Mucosa of stomach (tissue), 1 donor: ENCODE results near the gene MAL.
"Not testable (repeated sequence)": the region's sequence is repeated elsewhere in the genome, so short reads cannot be mapped to it uniquely, and the experiment has no call there.

Source experiments
- H3K27me3 ChIP-seq: one replicate; pipeline ENCODE4 v1.7.0; 2013; ENCODE audit warnings: mild to moderate bottlenecking, low read length; ENCODE audit not compliant: control insufficient read depth, insufficient read depth
- H3K36me3 ChIP-seq: one replicate; pipeline ENCODE4 v1.7.0; 2013; ENCODE audit warnings: low read length; ENCODE audit not compliant: control insufficient read depth, insufficient read depth
- H3K4me1 ChIP-seq: one replicate; pipeline ENCODE4 v1.7.0; 2013; ENCODE audit warnings: mild to moderate bottlenecking, low read length; ENCODE audit not compliant: control insufficient read depth, insufficient read depth
- H3K4me3 ChIP-seq: one replicate; pipeline ENCODE4 v1.7.0; 2013; ENCODE audit warnings: low read length
- H3K9ac ChIP-seq: one replicate; pipeline ENCODE4 v1.7.0; 2013; ENCODE audit warnings: mild to moderate bottlenecking, low read length, moderate library complexity
- H3K9me3 ChIP-seq: one replicate; pipeline ENCODE4 v1.7.0; 2013; ENCODE audit warnings: mild to moderate bottlenecking, low read length, moderate library complexity; ENCODE audit not compliant: control insufficient read depth
- donor health status: Pancreatic carcinoma.

MAL gene

GRCh38 chr2:95031726-95032116 is 6.2 kb downstream of the MAL start:
- no peak overlapping the region for H3K9ac ChIP-seq
- peaks cover 38% of the 10 kb centered on the region for H3K27me3 ChIP-seq
- no peak overlapping the region for H3K4me3 ChIP-seq
- H3K4me1 ChIP-seq = peaks cover 33% of the 10 kb centered on the region
- no peaks in the 10 kb centered on the region for H3K9me3 ChIP-seq
- no peaks in the 10 kb centered on the region for H3K36me3 ChIP-seq

DNA sequence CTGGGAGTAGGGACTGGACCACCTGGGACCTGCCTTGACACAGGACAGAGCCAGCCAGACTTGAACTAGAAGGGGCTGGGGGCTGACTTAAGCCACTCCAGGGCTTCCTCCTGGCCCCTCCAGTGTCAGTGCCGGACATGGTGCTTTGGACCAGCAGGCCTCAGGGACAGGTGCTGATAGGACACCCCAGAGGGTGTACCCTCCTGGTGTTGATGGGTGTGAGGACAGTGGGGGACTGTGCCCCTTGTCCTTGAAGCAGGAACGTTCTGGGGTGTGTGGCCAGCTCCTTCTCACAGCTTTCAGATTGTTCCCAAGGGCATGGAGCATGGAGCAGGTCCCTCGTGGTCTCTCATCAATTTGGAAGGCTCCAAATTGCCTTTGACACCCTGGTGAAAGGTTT is 6.8 kb downstream of the MAL start:
- Histone ChIP-seq H3K36me3 (no peaks in the 10 kb centered on the region), H3K27me3 (peaks cover 33% of the 10 kb centered on the region), H3K9ac (no peak overlapping the region), H3K4me3 (no peak overlapping the region), H3K4me1 (peaks cover 31% of the 10 kb centered on the region), H3K9me3 (no peaks in the 10 kb centered on the region)

DNA sequence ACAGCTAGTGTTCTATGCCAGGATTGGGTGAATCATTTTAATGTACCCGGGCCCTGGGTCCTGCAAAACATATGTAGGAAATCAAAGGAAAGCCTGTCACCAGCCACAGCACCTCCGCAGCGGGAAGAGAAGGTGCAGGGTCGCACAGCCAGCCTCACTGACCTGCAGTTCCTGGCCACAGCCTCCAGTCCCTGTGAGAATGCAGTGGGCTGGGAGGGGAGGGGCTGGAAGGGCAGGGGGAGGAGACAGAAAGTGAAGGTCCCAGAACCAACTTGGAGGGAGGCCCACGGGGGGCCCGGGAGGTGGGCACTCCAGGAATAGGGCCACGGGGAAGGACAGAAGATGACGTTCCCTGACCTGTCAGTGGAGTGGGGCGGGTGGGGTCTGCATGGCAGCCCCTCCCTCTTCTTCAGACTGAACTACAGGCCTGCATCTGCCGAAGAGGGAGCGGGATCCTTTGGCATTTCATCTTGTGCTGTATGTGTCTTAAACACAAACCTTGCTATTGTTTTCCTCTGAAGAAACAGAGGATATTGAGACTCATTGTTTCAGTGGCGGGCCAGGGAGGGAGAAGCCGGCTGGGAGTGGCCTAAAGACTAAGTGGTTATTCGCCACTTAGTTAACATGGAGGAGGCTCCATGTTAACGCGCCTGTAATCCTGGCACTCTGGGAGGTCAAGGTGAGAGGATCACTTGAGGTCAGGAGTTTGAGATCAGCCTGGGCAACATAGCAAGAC is 7.5 kb downstream of the MAL start:
- H3K9me3 ChIP-seq = no peaks in the 10 kb centered on the region
- H3K4me1 ChIP-seq = peaks cover 31% of the 10 kb centered on the region
- H3K9ac ChIP-seq = no peak overlapping the region
- H3K27me3 ChIP-seq = peaks cover 33% of the 10 kb centered on the region
- no peaks in the 10 kb centered on the region for H3K36me3 ChIP-seq
- no peak overlapping the region for H3K4me3 ChIP-seq

DNA sequence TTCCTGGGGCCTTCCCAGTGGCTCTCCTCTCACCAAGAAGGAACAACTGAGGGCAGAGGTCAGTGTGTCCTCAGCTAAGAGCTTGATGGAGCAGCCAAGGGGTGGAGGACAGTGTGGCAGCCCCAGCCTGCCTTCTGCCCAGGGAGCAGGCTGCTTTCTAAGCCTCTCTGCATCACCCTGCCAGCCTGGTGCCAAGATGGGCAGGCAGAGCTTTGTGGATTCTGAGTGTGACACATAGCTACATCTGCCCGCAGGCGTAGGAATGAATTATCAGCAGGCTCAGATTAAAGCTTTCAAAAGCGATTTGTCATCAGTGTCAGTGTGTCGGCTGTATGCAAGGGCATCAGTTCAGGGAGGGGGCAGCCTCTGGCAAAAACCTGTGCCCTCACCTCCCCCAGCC is 8.7 kb downstream of the MAL start:
- Histone ChIP-seq H3K27me3 (peaks cover 33% of the 10 kb centered on the region), H3K9me3 (no peaks in the 10 kb centered on the region), H3K4me3 (no peak overlapping the region), H3K4me1 (peaks cover 28% of the 10 kb centered on the region), H3K36me3 (no peaks in the 10 kb centered on the region), H3K9ac (no peak overlapping the region)

GRCh38 chr2:95034818-95035217 is 9.3 kb downstream of the MAL start:
- Histone ChIP-seq H3K4me3 (no peak overlapping the region), H3K27me3 (peaks cover 33% of the 10 kb centered on the region), H3K4me1 (peaks cover 22% of the 10 kb centered on the region), H3K36me3 (no peaks in the 10 kb centered on the region), H3K9me3 (no peaks in the 10 kb centered on the region), H3K9ac (no peak overlapping the region)

- H3K36me3 ChIP-seq = no peaks in the 10 kb centered on the region
- H3K4me1 ChIP-seq = peaks cover 18% of the 10 kb centered on the region
- H3K9ac ChIP-seq = no peak overlapping the region
- H3K9me3 ChIP-seq = no peaks in the 10 kb centered on the region
- H3K27me3 ChIP-seq = peaks cover 21% of the 10 kb centered on the region
- H3K4me3 ChIP-seq = no peak overlapping the region
These were observed 11.3 kb downstream of the MAL start for GRCh38 chr2:95036596-95037383.

DNA sequence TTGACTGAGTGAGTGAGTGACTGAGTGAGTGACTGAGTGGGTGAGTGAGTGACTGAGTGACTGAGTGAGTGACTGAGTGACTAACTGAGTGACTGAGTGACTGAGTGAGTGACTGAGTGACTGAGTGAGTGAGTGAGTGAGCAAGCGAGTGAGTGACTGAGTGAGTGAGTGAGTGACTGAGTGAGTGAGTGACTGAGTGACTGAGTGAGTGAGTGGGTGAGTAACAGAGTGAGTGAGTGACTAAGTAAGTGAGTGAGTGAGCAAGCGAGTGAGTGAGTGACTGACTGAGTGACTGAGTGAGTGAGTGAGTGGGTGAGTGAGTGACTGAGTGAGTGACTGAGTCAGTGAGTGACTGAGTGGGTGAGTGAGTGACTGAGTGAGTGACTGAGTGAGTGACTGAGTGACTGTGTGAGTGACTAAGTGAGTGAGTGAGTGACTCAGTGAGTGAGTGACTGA is 11.9 kb downstream of the MAL start:
- Histone ChIP-seq H3K4me1 (peaks cover 22% of the 10 kb centered on the region), H3K9me3 (no peaks in the 10 kb centered on the region), H3K27me3 (peaks cover 14% of the 10 kb centered on the region), H3K9ac (no peak overlapping the region), H3K36me3 (no peaks in the 10 kb centered on the region), H3K4me3 (no peak overlapping the region)

DNA sequence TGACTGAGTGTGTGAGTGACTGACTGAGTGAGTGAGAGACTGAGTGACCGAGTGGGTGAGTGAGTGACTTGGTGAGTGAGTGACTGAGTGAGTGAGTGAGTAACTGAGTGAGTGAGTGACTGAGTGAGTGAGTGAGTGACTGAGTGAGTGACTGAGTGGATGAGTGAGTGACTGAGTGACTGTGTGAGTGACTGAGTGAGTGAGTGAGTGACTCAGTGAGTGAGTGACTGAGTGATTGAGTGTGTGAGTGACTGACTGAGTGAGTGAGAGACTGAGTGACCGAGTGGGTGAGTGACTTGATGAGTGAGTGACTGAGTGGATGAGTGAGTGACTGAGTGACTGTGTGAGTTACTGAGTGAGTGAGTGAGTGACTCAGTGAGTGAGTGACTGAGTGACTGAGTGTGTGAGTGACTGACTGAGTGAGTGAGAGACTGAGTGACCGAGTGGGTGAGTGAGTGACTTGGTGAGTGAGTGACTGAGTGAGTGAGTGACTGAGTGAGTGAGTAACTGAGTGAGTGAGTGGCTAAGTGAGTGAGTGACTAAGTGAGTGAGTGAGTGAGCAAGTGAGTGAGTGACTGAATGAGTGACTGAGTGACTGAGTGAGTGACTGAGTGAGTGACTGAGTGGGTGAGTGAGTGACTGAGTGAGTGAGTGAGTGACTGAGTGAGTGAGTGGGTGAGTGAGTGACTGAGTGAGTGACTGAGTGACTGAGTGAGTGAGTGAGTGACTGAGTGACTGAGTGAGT is 12.5 kb downstream of the MAL start:
- H3K27me3 ChIP-seq = peaks cover 13% of the 10 kb centered on the region
- not testable (repeated sequence) for H3K9me3 ChIP-seq, H3K9ac ChIP-seq, H3K36me3 ChIP-seq, H3K4me3 ChIP-seq
- H3K4me1 ChIP-seq = peaks cover 27% of the 10 kb centered on the region

- no peak overlapping the region for H3K9ac ChIP-seq
- H3K9me3 ChIP-seq = no peaks in the 10 kb centered on the region
- peaks cover 35% of the 10 kb centered on the region for H3K4me1 ChIP-seq
- H3K4me3 ChIP-seq = no peak overlapping the region
- no peaks in the 10 kb centered on the region for H3K36me3 ChIP-seq
- peaks cover 9% of the 10 kb centered on the region for H3K27me3 ChIP-seq
These were observed 13.3 kb downstream of the MAL start for GRCh38 chr2:95038635-95039298.

DNA sequence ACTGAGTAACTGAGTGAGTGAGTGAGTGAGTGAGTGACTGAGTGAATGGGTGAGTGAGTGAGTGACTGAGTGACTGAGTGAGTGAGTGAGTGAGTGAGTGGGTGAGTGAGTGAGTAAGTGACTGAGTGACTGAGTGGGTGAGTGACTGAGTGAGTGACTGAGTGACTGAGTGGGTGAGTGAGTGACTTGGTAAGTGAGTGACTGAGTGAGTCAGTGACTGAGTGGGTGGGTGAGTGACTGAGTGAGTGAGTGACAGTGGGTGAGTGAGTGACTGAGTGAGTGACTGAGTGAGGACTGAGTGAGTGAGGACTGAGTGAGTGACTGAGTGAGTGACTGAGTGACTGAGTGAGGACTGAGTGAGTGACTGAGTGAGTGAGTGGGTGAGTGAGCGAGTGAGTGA is 13.9 kb downstream of the MAL start:
- Histone ChIP-seq H3K4me3 (no peak overlapping the region), H3K9me3 (no peaks in the 10 kb centered on the region), H3K4me1 (peaks cover 39% of the 10 kb centered on the region)

GRCh38 chr2:95039978-95040377 is 14.5 kb downstream of the MAL start:
- no peaks in the 10 kb centered on the region for H3K9me3 ChIP-seq
- no peak overlapping the region for H3K9ac ChIP-seq
- no peaks in the 10 kb centered on the region for H3K36me3 ChIP-seq
- no peaks in the 10 kb centered on the region for H3K27me3 ChIP-seq
- H3K4me3 ChIP-seq = no peak overlapping the region
- H3K4me1 ChIP-seq = peaks cover 39% of the 10 kb centered on the region

More for the DNA sequence above, 13.9 kb downstream of the MAL start:
- Histone ChIP-seq H3K27me3 (peaks cover 3% of the 10 kb centered on the region), H3K36me3 (no peaks in the 10 kb centered on the region), H3K9ac (no peak overlapping the region)
